Stomach (tissue), 4 donors: Measurements from ENCODE around the gene OSTN.

Source experiments
- EP300 ChIP-seq: sonication (generic); formaldehyde crosslinking; IDR thresholded peaks from one replicate; pipeline ENCODE4 v1.6.1; 2017; ENCODE audit warnings: antibody characterized with exemption
- POLR2A ChIP-seq, 4 donors: fragments of 450-650 bp; IDR thresholded peaks; one replicate each; pipeline ENCODE4 v1.6.1; 2016; ENCODE audit warnings: antibody characterized with exemption in 4 of 4, control low read depth in 2 of 4, mild to moderate bottlenecking in 1 of 4, moderate library complexity in 1 of 4
- POLR2AphosphoS5 ChIP-seq, 3 donors: sonication (generic); formaldehyde crosslinking; IDR thresholded peaks; one replicate each; pipeline ENCODE4 v1.6.1; 2016; ENCODE audit warnings: antibody characterized with exemption in 3 of 3
- TF ChIP-seq, protein P1 (sequence below), 7 experiments: fragments of 450-650 bp in 4 of 7; fragments of 200-600 bp in 3 of 7; sonication (generic) in 3 of 7; IDR thresholded peaks; one replicate each; pipeline ENCODE4 v1.5.1; 2016 to 2019; ENCODE audit warnings: antibody characterized with exemption in 7 of 7, control low read depth in 2 of 7, mild to moderate bottlenecking in 1 of 7

DNA sequence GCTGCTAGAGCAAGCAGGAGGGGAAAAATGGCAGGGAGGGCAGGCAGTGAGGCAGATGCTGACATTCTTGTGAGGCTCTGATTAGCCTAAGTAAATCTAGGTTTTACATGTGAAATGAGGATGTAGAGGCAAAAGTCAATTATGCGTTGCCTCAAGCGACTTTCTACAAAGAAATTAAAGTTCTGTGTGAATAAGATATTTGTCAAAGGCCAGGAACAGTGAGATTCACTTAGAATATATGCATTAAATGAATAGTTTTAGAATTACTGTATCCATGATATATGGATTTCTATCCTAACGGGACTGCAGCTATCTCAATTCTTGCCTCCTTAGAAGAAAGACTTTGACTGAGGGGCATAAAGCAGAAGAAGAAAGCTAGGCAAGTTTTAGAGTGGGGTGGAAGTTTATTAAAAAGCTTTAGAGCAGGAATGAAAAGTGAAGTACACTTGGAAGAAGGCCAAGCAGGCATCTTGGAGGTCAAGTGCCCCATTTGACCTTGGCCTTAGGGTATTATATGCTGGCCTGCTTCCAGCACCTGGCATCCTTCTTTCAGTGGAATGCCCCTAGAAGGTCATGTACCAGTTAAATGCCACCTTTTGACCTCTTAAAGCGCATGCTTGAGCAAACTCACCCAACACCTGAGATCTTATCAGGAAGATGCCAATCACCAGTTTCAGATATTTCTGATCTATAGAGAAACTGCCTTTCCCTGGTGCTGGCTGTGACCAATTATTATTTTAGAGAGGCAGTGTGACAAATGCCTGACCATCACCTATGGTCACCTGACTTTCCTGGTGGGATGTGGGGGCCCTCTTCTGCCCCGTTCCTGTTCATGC is 38.2 kb downstream of the OSTN start:
- TF ChIP-seq, protein P1, sequence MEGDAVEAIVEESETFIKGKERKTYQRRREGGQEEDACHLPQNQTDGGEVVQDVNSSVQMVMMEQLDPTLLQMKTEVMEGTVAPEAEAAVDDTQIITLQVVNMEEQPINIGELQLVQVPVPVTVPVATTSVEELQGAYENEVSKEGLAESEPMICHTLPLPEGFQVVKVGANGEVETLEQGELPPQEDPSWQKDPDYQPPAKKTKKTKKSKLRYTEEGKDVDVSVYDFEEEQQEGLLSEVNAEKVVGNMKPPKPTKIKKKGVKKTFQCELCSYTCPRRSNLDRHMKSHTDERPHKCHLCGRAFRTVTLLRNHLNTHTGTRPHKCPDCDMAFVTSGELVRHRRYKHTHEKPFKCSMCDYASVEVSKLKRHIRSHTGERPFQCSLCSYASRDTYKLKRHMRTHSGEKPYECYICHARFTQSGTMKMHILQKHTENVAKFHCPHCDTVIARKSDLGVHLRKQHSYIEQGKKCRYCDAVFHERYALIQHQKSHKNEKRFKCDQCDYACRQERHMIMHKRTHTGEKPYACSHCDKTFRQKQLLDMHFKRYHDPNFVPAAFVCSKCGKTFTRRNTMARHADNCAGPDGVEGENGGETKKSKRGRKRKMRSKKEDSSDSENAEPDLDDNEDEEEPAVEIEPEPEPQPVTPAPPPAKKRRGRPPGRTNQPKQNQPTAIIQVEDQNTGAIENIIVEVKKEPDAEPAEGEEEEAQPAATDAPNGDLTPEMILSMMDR (IDR thresholded peaks at IDR 0.05), result no peak
- no peak for TF ChIP-seq POLR2A (IDR thresholded peaks at IDR 0.05)
- TF ChIP-seq POLR2AphosphoS5 (IDR thresholded peaks at IDR 0.05), result no peak
- no peak for TF ChIP-seq EP300
